Endometrial microvascular endothelial cells (primary cell): Measurements from ENCODE around the gene RUNX2. TPM values are rescaled to one million over a fixed set of nuclear protein-coding genes. Genes with fewer than 3 reads are reported as not detected.

Source experiments
- in situ Hi-C: cut with HindIII; loops from 2 replicates; pipeline ENCODE4 v1.10.0; 2017; ENCODE audit warnings: low sequenced_read_pairs, low pct_unique_long_range_greater_than_20kb; ENCODE audit errors: inconsistent ontology term
- total RNA-seq: library from RNA; depleted of rRNA; stranded (reverse); fragments of >200 nt; gene quantifications from one replicate; pipeline ENCODE4 v1.2.3, GENCODE V29; 2015; ENCODE audit errors: inconsistent ontology term

The RUNX2 gene
- total RNA-seq, 1 donor from 2014 or later = 0.09 TPM

- in situ Hi-C loops = no loop called here
Observed at GRCh38 chr6:45640811-45641210, 312.7 kb downstream of the RUNX2 start.

GRCh38 chr6:45642331-45643125, 314.4 kb downstream of the RUNX2 start:
- in situ Hi-C loops = no loop called here

- in situ Hi-C loops = no loop called here
Observed at GRCh38 chr6:45643126-45643525, 315.0 kb downstream of the RUNX2 start.

GRCh38 chr6:45644720-45645119, 316.6 kb downstream of the RUNX2 start:
- in situ Hi-C loops = no loop called here

GRCh38 chr6:45645302-45645701, 317.2 kb downstream of the RUNX2 start:
- in situ Hi-C loops = no loop called here

GRCh38 chr6:45647341-45648261, 319.5 kb downstream of the RUNX2 start:
- in situ Hi-C loops = no loop called here

- in situ Hi-C loops = no loop called here
Observed at GRCh38 chr6:45648262-45648620, 320.1 kb downstream of the RUNX2 start.

GRCh38 chr6:45650524-45651135, 322.5 kb downstream of the RUNX2 start:
- in situ Hi-C loops = no loop called here

- in situ Hi-C loops = no loop called here
Observed at GRCh38 chr6:45651301-45651700, 323.2 kb downstream of the RUNX2 start.

GRCh38 chr6:45652416-45652815, 324.3 kb downstream of the RUNX2 start:
- in situ Hi-C loops = no loop called here

GRCh38 chr6:45653117-45653883, 325.2 kb downstream of the RUNX2 start:
- in situ Hi-C loops = no loop called here

- in situ Hi-C loops = no loop called here
Observed at GRCh38 chr6:45654673-45655072, 326.5 kb downstream of the RUNX2 start.

- in situ Hi-C loops = no loop called here
Observed at GRCh38 chr6:45655745-45656476, 327.8 kb downstream of the RUNX2 start.

- in situ Hi-C loops = no loop called here
Observed at GRCh38 chr6:45657226-45657625, 329.1 kb downstream of the RUNX2 start.

GRCh38 chr6:45658400-45658799, 330.3 kb downstream of the RUNX2 start:
- in situ Hi-C loops = no loop called here

GRCh38 chr6:45658958-45659357, 330.8 kb downstream of the RUNX2 start:
- in situ Hi-C loops = no loop called here

- in situ Hi-C loops = no loop called here
Observed at GRCh38 chr6:45661661-45662060, 333.5 kb downstream of the RUNX2 start.
